Spleen (tissue), 11 donors: ENCODE data around the gene B3GNT9. TPM values are rescaled to one million over a fixed set of nuclear protein-coding genes. Genes with fewer than 3 reads are reported as not detected.

Experiments
- DNase-seq: peaks from one replicate; pipeline ENCODE4 v3.0.0-alpha.2; 2020
- H3K27ac ChIP-seq, 8 donors: fragments of 200-600 bp; sonication (generic) in 7 of 8; 1 replicate in 4 of 8; 2 replicates in 4 of 8; pipeline versions ENCODE4 v1.5.0 to v1.8.0; 2016 to 2021; ENCODE audit warnings: inconsistent platforms in 4 of 8, mild to moderate bottlenecking in 4 of 8, moderate library complexity in 1 of 8
- H3K27me3 ChIP-seq, 7 donors: fragments of 200-600 bp; sonication (generic) in 6 of 7; replicated peaks in 1 of 7; 1 replicate in 4 of 7; 2 replicates in 3 of 7; pipeline versions ENCODE4 v1.5.0 to v1.8.0; 2016 to 2021; ENCODE audit warnings: inconsistent platforms in 3 of 7, mild to moderate bottlenecking in 1 of 7
- H3K36me3 ChIP-seq, 6 donors: fragments of 200-600 bp; sonication (generic) in 5 of 6; 1 replicate in 4 of 6; 2 replicates in 2 of 6; pipeline versions ENCODE4 v1.5.0 to v1.8.0; 2016 to 2021; ENCODE audit warnings: inconsistent platforms in 2 of 6
- H3K4me1 ChIP-seq, 6 donors: fragments of 200-600 bp; sonication (generic) in 5 of 6; 1 replicate in 3 of 6; 2 replicates in 3 of 6; pipeline versions ENCODE4 v1.5.0 to v1.8.0; 2016 to 2021; ENCODE audit warnings: inconsistent platforms in 3 of 6
- H3K4me3 ChIP-seq, 8 donors: fragments of 200-600 bp; sonication (generic) in 7 of 8; 1 replicate in 4 of 8; 2 replicates in 4 of 8; pipeline versions ENCODE4 v1.5.0 to v1.8.0; 2016 to 2021; ENCODE audit warnings: inconsistent platforms in 4 of 8, mild to moderate bottlenecking in 4 of 8, moderate library complexity in 2 of 8
- H3K9me3 ChIP-seq, 8 donors: fragments of 200-600 bp; sonication (generic) in 7 of 8; 1 replicate in 4 of 8; 2 replicates in 4 of 8; pipeline versions ENCODE4 v1.5.0 to v1.8.0; 2016 to 2021; ENCODE audit warnings: inconsistent platforms in 4 of 8
- POLR2A ChIP-seq, 3 donors: fragments of 450-650 bp; IDR thresholded peaks; one replicate each; pipeline ENCODE4 v1.5.1; 2017; ENCODE audit warnings: antibody characterized with exemption in 3 of 3, mild to moderate bottlenecking in 1 of 3
- POLR2AphosphoS5 ChIP-seq, 3 donors: sonication (generic); formaldehyde crosslinking; IDR thresholded peaks; one replicate each; pipeline ENCODE4 v1.5.1; 2017; ENCODE audit warnings: antibody characterized with exemption in 3 of 3
- WGBS, 5 donors: extraction: QIAGEN DNeasy Blood & Tissue Kit in 3 of 5; methylation state at CpG; one replicate each; pipeline versions ENCODE4 v1.1.5 to v1.1.7; 2013 to 2018; 5-methylcytosine and 5-hydroxymethylcytosine counted together
- intact Hi-C: fragments of 100-400 bp; cut with DNase I; formaldehyde crosslinking; loops from one replicate; pipeline ENCODE4 v1.15.0; 2023; ENCODE audit warnings: low total_unique reads
- polyA plus RNA-seq, 3 donors: library from polyadenylated mRNA; stranded (reverse); fragments of 200-250 nt; gene quantifications; one replicate each; pipeline ENCODE4 v1.2.1, GENCODE V29; 2013
- total RNA-seq, 7 donors: library from RNA; depleted of rRNA in 3 of 7; stranded (reverse); fragments of >200 nt in 3 of 7; fragmentation: NEBNext Ultra II Directional in 4 of 7; extraction: Animal tissue kit (Norgen Biotek cat#: 25700) in 4 of 7; gene quantifications; one replicate each; pipeline versions ENCODE4 v1.1.0 to v1.2.1, GENCODE V29; 2016 to 2021
- TF ChIP-seq, protein P1 (sequence below), 11 experiments: fragments of 200-600 bp in 7 of 11; fragments of 450-650 bp in 4 of 11; sonication (generic) in 4 of 11; IDR thresholded peaks in 8 of 11; conservative IDR thresholded peaks in 3 of 11; 1 replicate in 7 of 11; 2 replicates in 4 of 11; pipeline versions ENCODE4 v1.4.0 to v1.8.0; 2016 to 2021; ENCODE audit warnings: antibody characterized with exemption in 11 of 11, inconsistent platforms in 4 of 11, mild to moderate bottlenecking in 1 of 11
- donor health status: healthy with polysubstance abuse.
- donor health status: DM: no; HTN: no; CAD: no; lungs with moderate emphysema.
- donor health status: DM: no; HTN: no; CAD: no.
- donor health status: Bipolar disorder and iron deficiency.
- donor health status: healthy.
- donor health status: DM: no; HTN: no; CAD: no.
- donor health status: DM: yes; HTN: yes; CAD: no.

The B3GNT9 gene
- total and polyA plus RNA-seq, 10 donors, result 2.0 to 15.3 (median 7.6) TPM

DNA sequence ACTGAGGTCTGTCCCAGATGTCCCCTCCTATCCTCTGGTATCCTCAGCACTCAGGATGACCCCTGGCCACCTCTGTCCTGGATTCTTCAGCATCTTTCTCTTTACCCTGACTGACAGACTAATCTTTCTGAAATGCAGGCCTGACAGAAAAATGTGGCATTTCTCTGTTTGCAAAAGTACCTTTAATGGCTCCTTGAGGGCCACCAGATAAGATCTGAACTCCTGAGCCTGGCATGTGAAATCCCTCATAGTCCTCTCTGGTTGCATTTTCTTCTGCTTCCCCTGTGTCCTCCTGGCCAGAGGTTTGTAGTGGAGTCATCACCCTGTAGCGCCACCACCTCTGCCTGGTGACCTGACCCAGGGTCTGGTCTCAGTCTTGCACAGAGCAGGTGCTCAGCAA, 46.1 kb upstream of the B3GNT9 start:
- no peak for DNase-seq
- intact Hi-C loops, result no loop called here
- TF ChIP-seq, protein P1, sequence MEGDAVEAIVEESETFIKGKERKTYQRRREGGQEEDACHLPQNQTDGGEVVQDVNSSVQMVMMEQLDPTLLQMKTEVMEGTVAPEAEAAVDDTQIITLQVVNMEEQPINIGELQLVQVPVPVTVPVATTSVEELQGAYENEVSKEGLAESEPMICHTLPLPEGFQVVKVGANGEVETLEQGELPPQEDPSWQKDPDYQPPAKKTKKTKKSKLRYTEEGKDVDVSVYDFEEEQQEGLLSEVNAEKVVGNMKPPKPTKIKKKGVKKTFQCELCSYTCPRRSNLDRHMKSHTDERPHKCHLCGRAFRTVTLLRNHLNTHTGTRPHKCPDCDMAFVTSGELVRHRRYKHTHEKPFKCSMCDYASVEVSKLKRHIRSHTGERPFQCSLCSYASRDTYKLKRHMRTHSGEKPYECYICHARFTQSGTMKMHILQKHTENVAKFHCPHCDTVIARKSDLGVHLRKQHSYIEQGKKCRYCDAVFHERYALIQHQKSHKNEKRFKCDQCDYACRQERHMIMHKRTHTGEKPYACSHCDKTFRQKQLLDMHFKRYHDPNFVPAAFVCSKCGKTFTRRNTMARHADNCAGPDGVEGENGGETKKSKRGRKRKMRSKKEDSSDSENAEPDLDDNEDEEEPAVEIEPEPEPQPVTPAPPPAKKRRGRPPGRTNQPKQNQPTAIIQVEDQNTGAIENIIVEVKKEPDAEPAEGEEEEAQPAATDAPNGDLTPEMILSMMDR (IDR thresholded peaks at IDR 0.05 in 8 of 11, conservative IDR thresholded peaks at IDR 0.05 in 3 of 11), result no peak
- no peak for TF ChIP-seq POLR2A (IDR thresholded peaks at IDR 0.05)
- no peak for TF ChIP-seq POLR2AphosphoS5 (IDR thresholded peaks at IDR 0.05)
- no peaks in the 10 kb centered on the region for H3K9me3 ChIP-seq
- no peak overlapping the region for H3K27ac ChIP-seq
- peaks cover 19 to 73% (median 39%) of the 10 kb centered on the region in 6 donors for H3K4me1 ChIP-seq
- H3K27me3 ChIP-seq, result no peaks in the 10 kb centered on the region
- WGBS, 5 donors, result 80 to 100% (median 96%) methylated on average over 1 of the region's 1 CpG
- no peak overlapping the region for H3K4me3 ChIP-seq
- peaks cover 0 to 90% (median 72%) of the 10 kb centered on the region in 6 donors for H3K36me3 ChIP-seq

DNA sequence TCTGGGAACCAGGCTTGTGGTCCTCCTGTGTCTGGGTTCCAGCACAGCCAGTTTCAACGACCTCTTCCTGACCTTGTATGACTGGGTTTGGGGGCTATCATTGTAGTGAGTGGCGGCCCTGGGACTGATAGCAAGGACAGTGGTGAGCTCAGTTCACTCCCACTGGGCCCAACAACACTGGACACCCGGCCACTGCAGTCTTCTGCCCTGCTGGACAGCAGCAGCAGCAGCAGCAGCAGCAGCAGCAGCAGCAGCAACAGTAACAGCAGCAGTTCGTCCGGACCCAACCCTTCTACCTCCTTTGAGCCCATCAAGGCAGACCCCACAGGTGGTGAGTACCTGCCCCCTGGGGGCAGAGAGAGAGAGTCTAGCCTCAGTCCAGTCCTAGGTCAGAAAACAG, 44.9 kb upstream of the B3GNT9 start:
- no peaks in the 10 kb centered on the region for H3K9me3 ChIP-seq
- 80 to 89% (median 88%) methylated on average over 5 of the region's 5 CpGs for WGBS, 5 donors
- no peaks in the 10 kb centered on the region for H3K27me3 ChIP-seq
- H3K4me1 ChIP-seq, result peaks cover 31 to 85% (median 50%) of the 10 kb centered on the region in 6 donors
- no peak overlapping the region for H3K27ac ChIP-seq
- H3K36me3 ChIP-seq, result peaks cover 0 to 78% (median 61%) of the 10 kb centered on the region in 6 donors
- DNase-seq, result no peak
- intact Hi-C loops, result no loop called here
- TF ChIP-seq, protein P1 (IDR thresholded peaks at IDR 0.05 in 8 of 11, conservative IDR thresholded peaks at IDR 0.05 in 3 of 11), result no peak
- TF ChIP-seq POLR2A (IDR thresholded peaks at IDR 0.05) (no peak), POLR2AphosphoS5 (IDR thresholded peaks at IDR 0.05) (peak in 1 of 3 donors; percentile 14)
- H3K4me3 ChIP-seq, result no peak overlapping the region

DNA sequence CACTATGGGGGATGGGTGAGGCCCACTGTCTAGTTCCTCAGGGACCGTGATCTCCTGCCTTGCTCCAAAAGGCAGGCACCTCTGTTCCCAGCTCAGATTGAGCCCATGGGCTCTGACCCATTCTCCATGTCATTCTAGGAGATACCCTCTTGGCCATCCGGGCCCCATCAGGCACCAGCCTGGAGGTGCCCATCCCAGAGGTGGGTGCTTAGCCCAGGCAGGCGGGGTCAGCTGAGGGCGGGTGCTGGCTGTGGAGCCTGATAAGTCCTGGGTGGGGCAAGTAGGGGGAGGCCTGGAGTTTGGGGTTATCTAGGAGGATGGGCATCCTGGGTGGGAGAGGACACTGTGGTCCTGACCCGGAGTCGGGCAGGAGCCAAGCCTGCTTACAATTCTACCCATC, 43.5 kb upstream of the B3GNT9 start:
- 78 to 97% (median 86%) methylated on average over 3 to 6 of the region's 6 CpGs for WGBS, 5 donors
- Histone ChIP-seq H3K4me3 (peak overlapping the region in 1 of 8 donors; percentile 3), H3K4me1 (peaks cover 33 to 87% (median 51%) of the 10 kb centered on the region in 6 donors), H3K36me3 (peaks cover 0 to 64% (median 53%) of the 10 kb centered on the region in 6 donors), H3K27ac (peak overlapping the region in 1 of 8 donors; percentile 95), H3K27me3 (no peaks in the 10 kb centered on the region), H3K9me3 (no peaks in the 10 kb centered on the region)
- TF ChIP-seq POLR2AphosphoS5 (IDR thresholded peaks at IDR 0.05) (peak in 1 of 3 donors; percentile 40), POLR2A (IDR thresholded peaks at IDR 0.05) (no peak)
- intact Hi-C loops, result no loop called here
- DNase-seq, result no peak

DNA sequence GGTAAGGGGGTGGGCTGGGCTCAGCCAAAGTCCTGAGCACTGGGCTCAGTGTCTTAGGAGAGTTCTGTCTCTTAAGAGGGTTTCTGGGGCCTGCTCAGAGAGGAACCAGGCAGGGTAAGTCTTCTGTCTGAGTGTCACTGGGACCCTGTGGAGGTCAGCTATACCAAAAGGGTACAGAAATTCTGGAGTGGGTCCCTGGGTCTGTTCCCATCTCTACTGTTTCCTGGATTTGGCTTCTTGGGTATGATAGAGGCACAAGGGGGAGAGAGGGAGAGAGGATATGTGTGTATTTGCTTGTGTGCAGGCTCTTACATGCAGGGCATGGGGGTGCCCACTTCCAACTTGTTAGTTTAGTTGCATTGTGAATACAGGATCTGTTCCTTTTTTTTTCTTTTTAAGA, 42.7 kb upstream of the B3GNT9 start:
- intact Hi-C loops, result no loop called here
- H3K27ac ChIP-seq, result peak overlapping the region in 3 of 8 donors; percentile 87 to 95 (median 88)
- DNase-seq, result no peak
- no peaks in the 10 kb centered on the region for H3K27me3 ChIP-seq
- peak overlapping the region in 5 of 8 donors; percentile 73 to 99 (median 95) for H3K4me3 ChIP-seq
- H3K36me3 ChIP-seq, result peaks cover 0 to 57% (median 47%) of the 10 kb centered on the region in 6 donors
- peaks cover 32 to 89% (median 52%) of the 10 kb centered on the region in 6 donors for H3K4me1 ChIP-seq
- TF ChIP-seq POLR2A (IDR thresholded peaks at IDR 0.05), result no peak
- no peak for TF ChIP-seq POLR2AphosphoS5 (IDR thresholded peaks at IDR 0.05)
- no peaks in the 10 kb centered on the region for H3K9me3 ChIP-seq

DNA sequence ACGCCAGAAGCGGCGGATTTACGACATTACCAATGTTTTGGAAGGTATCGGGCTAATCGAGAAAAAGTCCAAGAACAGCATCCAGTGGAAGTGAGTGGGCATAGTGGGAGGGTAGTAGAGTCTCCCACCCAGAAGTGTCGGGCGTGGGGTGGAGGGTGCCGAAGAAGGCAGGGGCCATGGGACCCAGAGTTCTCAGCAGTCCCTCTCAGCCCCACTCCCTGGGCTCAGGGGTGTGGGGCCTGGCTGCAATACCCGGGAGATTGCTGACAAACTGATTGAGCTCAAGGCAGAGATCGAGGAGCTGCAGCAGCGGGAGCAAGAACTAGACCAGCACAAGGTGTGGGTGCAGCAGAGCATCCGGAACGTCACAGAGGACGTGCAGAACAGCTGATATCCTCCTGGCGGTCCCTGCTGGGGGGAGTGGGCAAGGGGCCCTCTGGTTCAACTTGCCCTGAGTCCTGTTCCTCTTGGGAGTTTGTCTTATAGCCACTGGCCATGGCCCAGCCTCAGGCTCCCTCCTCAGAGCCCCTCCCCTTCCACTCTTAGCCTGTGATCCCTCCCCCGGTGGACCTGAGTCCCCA, 42.1 kb upstream of the B3GNT9 start:
- Histone ChIP-seq H3K27ac (peak overlapping the region in 6 of 8 donors; percentile 33 to 95 (median 86)), H3K27me3 (peaks cover 0 to under 1% (median 0%) of the 10 kb centered on the region in 7 donors), H3K4me3 (peak overlapping the region; percentile 73 to 99 (median 98)), H3K4me1 (peaks cover 29 to 87% (median 51%) of the 10 kb centered on the region in 6 donors), H3K9me3 (no peaks in the 10 kb centered on the region), H3K36me3 (peaks cover 0 to 50% (median 41%) of the 10 kb centered on the region in 6 donors)
- intact Hi-C loops, result no loop called here
- WGBS, 5 donors, result 16 to 39% (median 29%) methylated on average over 17 of the region's 17 CpGs
- TF ChIP-seq POLR2A (IDR thresholded peaks at IDR 0.05) (no peak), POLR2AphosphoS5 (IDR thresholded peaks at IDR 0.05) (no peak)
- TF ChIP-seq, protein P1 (IDR thresholded peaks at IDR 0.05 in 8 of 11, conservative IDR thresholded peaks at IDR 0.05 in 3 of 11), result no peak
- no peak for DNase-seq
